Measurements from ENCODE around the gene CKMT2. TPM values are rescaled to one million over a fixed set of nuclear protein-coding genes. Genes with fewer than 3 reads are reported as not detected.

Gene CKMT2
- total RNA-seq, 1 donor from 2014 or later: not detected

DNA sequence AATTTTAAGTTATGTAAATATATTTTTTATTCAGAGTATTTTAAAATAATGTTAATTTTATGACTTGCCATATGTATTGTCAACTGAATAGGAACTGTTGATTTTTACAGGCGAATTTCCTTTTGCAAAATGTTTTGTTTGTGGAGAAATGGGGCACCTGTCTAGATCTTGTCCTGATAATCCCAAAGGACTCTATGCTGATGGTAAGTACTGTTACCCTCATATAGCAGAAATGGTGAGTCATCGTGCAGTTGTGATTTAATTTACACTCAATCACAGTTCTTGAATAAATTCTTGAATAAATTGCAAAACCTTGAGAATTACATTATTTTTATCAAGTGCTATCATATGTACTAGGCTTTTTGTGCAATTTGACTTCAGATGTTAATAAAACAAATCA lies 75.7 kb downstream of the CKMT2 start:
- H3K9me3 Mint-ChIP-seq: no peaks in the 10 kb centered on the region
- H3K4me1 Mint-ChIP-seq: peaks cover 2% of the 10 kb centered on the region
- CTCF ChIA-PET: no interaction called here
- intact Hi-C loops (cut with micrococcal nuclease): loop anchor here (10.0 kb wide), 1 partner anchor 1314 kb away; the partner anchor contains the start of gene MTX3
- H3K36me3 Mint-ChIP-seq (ENCODE audit: low read depth): peaks cover 55% of the 10 kb centered on the region
- no peak overlapping the region for H3K27ac Mint-ChIP-seq
- DNase-seq: no peak
- POLR2A ChIA-PET: no interaction called here
- H3K27me3 Mint-ChIP-seq: no peaks in the 10 kb centered on the region
- no peak for TF ChIP-seq CTCF (IDR thresholded peaks at IDR 0.05)
- no peak overlapping the region for H3K4me3 Mint-ChIP-seq
- no peak for ATAC-seq (ENCODE audit: low read depth)

DNA sequence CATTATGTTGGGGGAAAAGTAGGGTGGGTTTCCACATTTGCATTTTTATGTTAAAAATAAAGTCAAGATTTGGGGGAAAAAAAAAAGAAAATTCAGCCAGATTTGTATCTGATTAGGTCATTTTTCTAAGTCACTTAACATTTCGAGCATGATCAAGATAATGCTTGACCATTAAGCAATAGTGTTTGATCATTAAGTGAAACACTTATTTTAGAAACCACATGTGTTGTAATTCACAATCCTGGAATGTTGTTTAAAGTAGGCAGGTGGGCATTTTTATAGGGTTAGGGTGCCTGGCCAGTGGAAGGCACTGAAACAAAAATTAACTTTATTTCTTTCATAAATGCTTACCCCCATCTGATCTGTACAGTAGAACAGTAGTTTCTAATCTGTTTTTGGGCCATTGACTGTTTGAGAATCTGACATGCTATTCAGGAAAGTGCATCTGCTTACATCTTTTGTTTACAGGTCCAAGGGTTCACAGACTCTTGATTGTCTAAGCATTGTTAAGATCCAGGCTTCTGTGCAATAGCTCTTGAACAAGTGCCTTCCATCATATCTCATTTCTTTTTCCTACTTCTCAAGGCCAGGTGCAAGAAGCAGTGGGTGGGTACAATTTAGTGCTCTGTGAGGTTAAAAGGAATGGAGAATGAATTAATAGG lies 77.4 kb downstream of the CKMT2 start:
- DNase-seq (no peak), ATAC-seq (ENCODE audit: low read depth) (no peak)
- no peak overlapping the region for H3K27ac Mint-ChIP-seq
- no peak for TF ChIP-seq CTCF (IDR thresholded peaks at IDR 0.05)
- H3K27me3 Mint-ChIP-seq: no peaks in the 10 kb centered on the region
- peaks cover 2% of the 10 kb centered on the region for H3K4me1 Mint-ChIP-seq
- peaks cover 58% of the 10 kb centered on the region for H3K36me3 Mint-ChIP-seq (ENCODE audit: low read depth)
- ChIA-PET POLR2A (no interaction called here), CTCF (no interaction called here)
- intact Hi-C loops (cut with micrococcal nuclease): no loop called here
- H3K4me3 Mint-ChIP-seq: no peak overlapping the region
- no peaks in the 10 kb centered on the region for H3K9me3 Mint-ChIP-seq

DNA sequence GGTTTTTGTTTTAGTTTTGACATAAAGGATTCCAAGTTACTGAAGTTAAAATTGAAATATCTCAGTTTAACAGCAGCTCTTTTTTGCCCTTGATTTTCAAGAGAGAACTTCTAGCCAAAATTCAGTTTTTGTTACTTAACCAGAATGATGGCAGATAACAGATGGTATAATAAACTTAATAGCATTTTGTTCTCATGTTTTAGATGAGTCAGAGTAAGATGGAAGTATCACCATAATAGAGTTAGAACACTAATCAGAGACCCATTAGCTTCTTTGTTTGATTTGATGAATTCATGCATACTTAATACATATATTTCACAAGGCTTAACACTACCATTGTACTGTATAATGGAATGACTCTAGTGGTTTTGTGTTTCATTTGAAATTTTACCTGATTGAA lies 80.2 kb downstream of the CKMT2 start:
- Mint-ChIP-seq H3K9me3 (no peaks in the 10 kb centered on the region), H3K27ac (no peak overlapping the region), H3K36me3 (ENCODE audit: low read depth) (peaks cover 55% of the 10 kb centered on the region), H3K4me3 (no peak overlapping the region), H3K27me3 (no peaks in the 10 kb centered on the region), H3K4me1 (no peaks in the 10 kb centered on the region)
- intact Hi-C loops (cut with micrococcal nuclease): no loop called here
- ChIA-PET CTCF (no interaction called here), POLR2A (no interaction called here)
- no peak for DNase-seq
- no peak for ATAC-seq (ENCODE audit: low read depth)
- TF ChIP-seq CTCF (IDR thresholded peaks at IDR 0.05): no peak

DNA sequence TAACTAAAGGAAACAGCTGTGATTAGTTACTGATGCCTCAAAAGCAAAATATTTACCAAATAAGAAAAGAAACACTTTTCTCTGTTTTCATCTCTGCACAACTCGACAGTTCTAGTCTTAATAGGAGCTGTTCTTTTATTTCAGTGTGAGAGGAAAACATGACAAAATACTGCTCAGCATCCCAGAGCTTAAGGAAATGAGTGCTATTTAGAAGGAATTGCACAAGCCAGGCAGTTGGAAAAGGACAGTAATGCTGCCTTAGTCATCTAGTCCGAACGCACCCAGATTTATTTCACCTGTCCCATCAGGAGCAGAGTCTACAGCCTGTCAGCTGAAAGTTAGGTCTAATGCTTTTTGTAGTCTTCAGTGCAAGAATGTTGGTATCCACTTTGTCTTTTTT lies 80.6 kb downstream of the CKMT2 start:
- DNase-seq: no peak

DNA sequence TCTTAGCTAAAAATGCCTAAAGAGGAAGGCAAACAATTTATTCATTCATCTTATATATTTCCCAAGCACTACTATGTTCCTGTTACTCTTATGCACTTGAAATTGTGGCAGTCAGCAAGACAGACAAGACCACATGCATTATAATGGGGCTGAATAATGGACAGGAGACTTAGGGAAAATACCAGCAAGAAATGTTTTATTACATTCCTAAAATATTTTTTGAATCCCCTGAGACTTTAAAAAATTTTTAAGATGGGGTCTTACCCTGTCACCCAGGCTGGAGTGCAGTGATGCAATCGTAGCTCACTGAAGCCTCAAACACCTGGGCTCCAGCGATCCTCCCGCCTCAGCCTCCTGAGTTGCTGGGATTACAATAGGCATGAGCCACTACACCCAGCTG lies 81.5 kb downstream of the CKMT2 start:
- H3K9me3 Mint-ChIP-seq: no peaks in the 10 kb centered on the region
- no peaks in the 10 kb centered on the region for H3K27me3 Mint-ChIP-seq
- intact Hi-C loops (cut with micrococcal nuclease): no loop called here
- ATAC-seq (ENCODE audit: low read depth) (no peak), DNase-seq (no peak)
- no peaks in the 10 kb centered on the region for H3K4me1 Mint-ChIP-seq
- CTCF ChIA-PET: no interaction called here
- peaks cover 45% of the 10 kb centered on the region for H3K36me3 Mint-ChIP-seq (ENCODE audit: low read depth)
- POLR2A ChIA-PET: no interaction called here
- no peak overlapping the region for H3K27ac Mint-ChIP-seq
- no peak overlapping the region for H3K4me3 Mint-ChIP-seq
- no peak for TF ChIP-seq CTCF (IDR thresholded peaks at IDR 0.05)

More for the DNA sequence above, 80.6 kb downstream of the CKMT2 start:
- ChIA-PET POLR2A (no interaction called here), CTCF (no interaction called here)
- Mint-ChIP-seq H3K27me3 (no peaks in the 10 kb centered on the region), H3K27ac (no peak overlapping the region), H3K36me3 (ENCODE audit: low read depth) (peaks cover 54% of the 10 kb centered on the region), H3K9me3 (no peaks in the 10 kb centered on the region), H3K4me1 (no peaks in the 10 kb centered on the region), H3K4me3 (no peak overlapping the region)
- TF ChIP-seq CTCF (IDR thresholded peaks at IDR 0.05): no peak
- intact Hi-C loops (cut with micrococcal nuclease): no loop called here
- ATAC-seq (ENCODE audit: low read depth): no peak

Measured in activated B cell treated with CpG ODN at 0.5 μM for 24 hours (primary cell).